Common myeloid progenitor, CD34-positive (primary cell): ENCODE measurements around the gene HDAC4.

ENCODE experiments used
- CTCF ChIA-PET: fragments of 350-600 bp; sonication (Branson Sonifier 250); formaldehyde crosslinking; loops from one replicate; lab custom pipeline; 2021; ENCODE audit warnings: antibody characterized with exemption; lab: Charles Lee
- POLR2A ChIA-PET: fragments of 350-600 bp; sonication (Branson Sonifier 250); formaldehyde crosslinking; loops from one replicate; lab custom pipeline; 2021; ENCODE audit warnings: antibody characterized with exemption; lab: Charles Lee
- DNase-seq, 3 donors: peaks; one replicate each; pipeline versions ENCODE4 v3.0.0 to v3.0.0-alpha.2; 2013
- H3K27ac ChIP-seq, 2 experiments: 1 replicate in 1 of 2; 2 replicates in 1 of 2; pipeline ENCODE4 v1.7.0; 2013; ENCODE audit warnings: inconsistent platforms in 2 of 2, low read length in 2 of 2, mild to moderate bottlenecking in 2 of 2, low read depth in 1 of 2, moderate library complexity in 1 of 2; ENCODE audit not compliant: severe bottlenecking in 2 of 2, insufficient read depth in 1 of 2, poor library complexity in 1 of 2
- H3K27me3 ChIP-seq, 5 experiments: replicated peaks in 2 of 5; 1 replicate in 3 of 5; 2 replicates in 2 of 5; pipeline versions ENCODE4 v1.6.1 to v1.7.0; 2013; ENCODE audit warnings: low read length in 4 of 5, mild to moderate bottlenecking in 2 of 5, moderate library complexity in 2 of 5, inconsistent platforms in 1 of 5; ENCODE audit not compliant: insufficient read depth in 5 of 5, control insufficient read depth in 4 of 5
- H3K36me3 ChIP-seq, 4 experiments: 1 replicate in 2 of 4; 2 replicates in 2 of 4; pipeline versions ENCODE4 v1.6.1 to v1.7.0; 2013; ENCODE audit warnings: low read length in 3 of 4, control low read depth in 1 of 4, mild to moderate bottlenecking in 1 of 4; ENCODE audit not compliant: control insufficient read depth in 4 of 4, insufficient read depth in 4 of 4
- H3K4me1 ChIP-seq, 4 experiments: 1 replicate in 3 of 4; 2 replicates in 1 of 4; pipeline versions ENCODE4 v1.6.1 to v1.7.1; 2013; ENCODE audit warnings: low read length in 3 of 4, mild to moderate bottlenecking in 3 of 4, control low read depth in 1 of 4, inconsistent platforms in 1 of 4, moderate library complexity in 1 of 4; ENCODE audit not compliant: control insufficient read depth in 4 of 4, insufficient read depth in 4 of 4; ENCODE audit errors: control extremely low read depth in 1 of 4
- H3K4me3 ChIP-seq, 7 experiments: 1 replicate in 4 of 7; 2 replicates in 3 of 7; pipeline versions ENCODE4 v1.5.1 to v1.7.0; 2013; ENCODE audit warnings: mild to moderate bottlenecking in 7 of 7, low read length in 6 of 7, moderate library complexity in 6 of 7, inconsistent platforms in 2 of 7, low read depth in 2 of 7, control low read depth in 1 of 7; ENCODE audit not compliant: insufficient read depth in 4 of 7, control insufficient read depth in 1 of 7; ENCODE audit errors: extremely low read depth in 1 of 7
- H3K9me3 ChIP-seq, 5 experiments: 1 replicate in 4 of 5; 2 replicates in 1 of 5; pipeline versions ENCODE4 v1.6.1 to v1.7.1; 2013; ENCODE audit warnings: low read length in 4 of 5, mild to moderate bottlenecking in 2 of 5, inconsistent platforms in 1 of 5, low read depth in 1 of 5, moderate library complexity in 1 of 5; ENCODE audit not compliant: control insufficient read depth in 4 of 5, insufficient read depth in 2 of 5; ENCODE audit errors: control extremely low read depth in 1 of 5
- WGBS: methylation state at CpG from one replicate; pipeline ENCODE4 v1.1.5; 2013; ENCODE audit not compliant: insufficient coverage; 5-methylcytosine and 5-hydroxymethylcytosine counted together

The HDAC4 gene

GRCh38 chr2:239050252-239050649 is 350.6 kb downstream of the HDAC4 start:
- ChIA-PET CTCF (no interaction called here), POLR2A (interaction anchor here (0.6 kb wide), 1 partner anchor 429 kb away, joined by 3 read pairs; no protein-coding TSS in a partner anchor)
- peaks cover 0 to 36% (median 13%) of the 10 kb centered on the region in 4 experiments for H3K36me3 ChIP-seq
- H3K4me1 ChIP-seq = no peaks in the 10 kb centered on the region
- no peak overlapping the region for H3K27ac ChIP-seq
- 100% methylated on average over 3 of the region's 3 CpGs for WGBS
- no peak for DNase-seq
- no peaks in the 10 kb centered on the region for H3K9me3 ChIP-seq
- H3K4me3 ChIP-seq = no peak overlapping the region
- no peaks in the 10 kb centered on the region for H3K27me3 ChIP-seq

- Histone ChIP-seq H3K36me3 (peaks cover 0 to 32% (median 13%) of the 10 kb centered on the region in 4 experiments), H3K27me3 (no peaks in the 10 kb centered on the region), H3K4me3 (no peak overlapping the region), H3K9me3 (no peaks in the 10 kb centered on the region), H3K27ac (no peak overlapping the region), H3K4me1 (no peaks in the 10 kb centered on the region)
- ChIA-PET POLR2A (interaction anchor here (0.6 kb wide), 1 partner anchor 428 kb away, joined by 3 read pairs; no protein-coding TSS in a partner anchor), CTCF (no interaction called here)
- DNase-seq = no peak
- 95% methylated on average over 26 of the region's 28 CpGs for WGBS
Measured at GRCh38 chr2:239049421-239050251, 351.2 kb downstream of the HDAC4 start.

GRCh38 chr2:239048736-239049135 is 352.1 kb downstream of the HDAC4 start:
- POLR2A ChIA-PET = no interaction called here
- CTCF ChIA-PET = no interaction called here
- Histone ChIP-seq H3K4me1 (no peaks in the 10 kb centered on the region), H3K36me3 (peaks cover 0 to 23% (median 6%) of the 10 kb centered on the region in 4 experiments), H3K27me3 (no peaks in the 10 kb centered on the region), H3K4me3 (no peak overlapping the region), H3K27ac (no peak overlapping the region), H3K9me3 (no peaks in the 10 kb centered on the region)
- DNase-seq = no peak
- WGBS = 97% methylated on average over 12 of the region's 16 CpGs

- POLR2A ChIA-PET = no interaction called here
- Histone ChIP-seq H3K27ac (no peak overlapping the region), H3K27me3 (no peaks in the 10 kb centered on the region), H3K4me1 (no peaks in the 10 kb centered on the region), H3K9me3 (no peaks in the 10 kb centered on the region), H3K36me3 (peaks cover 0 to 15% (median 4%) of the 10 kb centered on the region in 4 experiments), H3K4me3 (no peak overlapping the region)
- CTCF ChIA-PET = no interaction called here
- no peak for DNase-seq
- WGBS = 96% methylated on average over 11 of the region's 11 CpGs
Measured at GRCh38 chr2:239047861-239048260, 353.0 kb downstream of the HDAC4 start.

- no peaks in the 10 kb centered on the region for H3K4me1 ChIP-seq
- H3K27ac ChIP-seq = no peak overlapping the region
- H3K27me3 ChIP-seq = no peaks in the 10 kb centered on the region
- POLR2A ChIA-PET = no interaction called here
- H3K36me3 ChIP-seq = peaks cover 0 to 10% (median 4%) of the 10 kb centered on the region in 4 experiments
- WGBS = 96% methylated on average over 8 of the region's 8 CpGs
- DNase-seq = no peak
- no peaks in the 10 kb centered on the region for H3K9me3 ChIP-seq
- CTCF ChIA-PET = no interaction called here
- H3K4me3 ChIP-seq = no peak overlapping the region
Measured at GRCh38 chr2:239047420-239047819, 353.4 kb downstream of the HDAC4 start.

- Histone ChIP-seq H3K4me3 (no peak overlapping the region), H3K27ac (no peak overlapping the region), H3K36me3 (peaks cover 0 to 9% (median 4%) of the 10 kb centered on the region in 4 experiments), H3K27me3 (no peaks in the 10 kb centered on the region), H3K9me3 (no peaks in the 10 kb centered on the region), H3K4me1 (no peaks in the 10 kb centered on the region)
- POLR2A ChIA-PET = no interaction called here
- WGBS = 96% methylated on average over 8 of the region's 9 CpGs
- CTCF ChIA-PET = no interaction called here
- no peak for DNase-seq
Measured at GRCh38 chr2:239046822-239047221, 354.0 kb downstream of the HDAC4 start.

GRCh38 chr2:239044336-239044735 is 356.5 kb downstream of the HDAC4 start:
- H3K9me3 ChIP-seq = no peaks in the 10 kb centered on the region
- 98% methylated on average over 9 of the region's 9 CpGs for WGBS
- no peaks in the 10 kb centered on the region for H3K27me3 ChIP-seq
- POLR2A ChIA-PET = no interaction called here
- no peak overlapping the region for H3K27ac ChIP-seq
- H3K4me1 ChIP-seq = no peaks in the 10 kb centered on the region
- H3K4me3 ChIP-seq = no peak overlapping the region
- H3K36me3 ChIP-seq = no peaks in the 10 kb centered on the region
- DNase-seq = no peak
- CTCF ChIA-PET = interaction anchor here (0.9 kb wide), 1 partner anchor 8 kb away, joined by 3 read pairs; no protein-coding TSS in a partner anchor
